Colon (tissue), 2 donors: Measurements from ENCODE around the gene MFSD6.
"Not testable (repeated sequence)": the region's sequence is repeated elsewhere in the genome, so short reads cannot be mapped to it uniquely, and the experiment has no call there.

Experiments used
- FAIRE-seq: peaks from 2 replicates; lab custom pipeline; 2012; peaks lifted over from hg19 to GRCh38; lab: Jason Lieb, UNC
- donor health status: control.
- donor health status: control.

MFSD6 gene

GRCh38 chr2:190501702-190502407 lies 93.7 kb downstream of the MFSD6 start:
- no peak for FAIRE-seq

GRCh38 chr2:190503088-190503487 lies 94.9 kb downstream of the MFSD6 start:
- FAIRE-seq = no peak

GRCh38 chr2:190504912-190505311 lies 96.8 kb downstream of the MFSD6 start:
- no peak for FAIRE-seq

- no peak for FAIRE-seq
Observed at GRCh38 chr2:190505696-190506095, 97.5 kb downstream of the MFSD6 start.

GRCh38 chr2:190506666-190507065 lies 98.5 kb downstream of the MFSD6 start:
- peak; percentile 57 for FAIRE-seq

GRCh38 chr2:190507135-190507534 lies 99.0 kb downstream of the MFSD6 start:
- no peak for FAIRE-seq

- not testable (repeated sequence) for FAIRE-seq
Observed at GRCh38 chr2:190509895-190510294, 101.7 kb downstream of the MFSD6 start.

GRCh38 chr2:190511104-190511503 lies 102.9 kb downstream of the MFSD6 start:
- FAIRE-seq = no peak

- FAIRE-seq = no peak
Observed at GRCh38 chr2:190512539-190513095, 104.5 kb downstream of the MFSD6 start.

GRCh38 chr2:190513877-190514276 lies 105.7 kb downstream of the MFSD6 start:
- FAIRE-seq = no peak

- FAIRE-seq = no peak
Observed at GRCh38 chr2:190514676-190515075, 106.5 kb downstream of the MFSD6 start.

- no peak for FAIRE-seq
Observed at GRCh38 chr2:190515687-190516086, 107.5 kb downstream of the MFSD6 start.

- FAIRE-seq = no peak
Observed at GRCh38 chr2:190517468-190517867, 109.3 kb downstream of the MFSD6 start.

- FAIRE-seq = peak; percentile 31
Observed at GRCh38 chr2:190519975-190520767, 112.0 kb downstream of the MFSD6 start.

- FAIRE-seq = no peak
Observed at GRCh38 chr2:190524928-190525327, 116.8 kb downstream of the MFSD6 start.

- FAIRE-seq = no peak
Observed at GRCh38 chr2:190526105-190526750, 118.1 kb downstream of the MFSD6 start.

GRCh38 chr2:190527214-190527613 lies 119.1 kb downstream of the MFSD6 start:
- no peak for FAIRE-seq

- no peak for FAIRE-seq
Observed at GRCh38 chr2:190527918-190528317, 119.8 kb downstream of the MFSD6 start.

- no peak for FAIRE-seq
Observed at GRCh38 chr2:190528521-190529001, 120.4 kb downstream of the MFSD6 start.

GRCh38 chr2:190529486-190530247 lies 121.5 kb downstream of the MFSD6 start:
- no peak for FAIRE-seq

GRCh38 chr2:190530248-190530900 lies 122.2 kb downstream of the MFSD6 start:
- FAIRE-seq = no peak
